Gastroesophageal sphincter (tissue), 3 donors: ENCODE data around the gene CMIP.

Source experiments
- EP300 ChIP-seq: sonication (generic); formaldehyde crosslinking; IDR thresholded peaks from one replicate; pipeline ENCODE4 v1.6.1; 2017; ENCODE audit warnings: antibody characterized with exemption, mild to moderate bottlenecking
- POLR2A ChIP-seq, 2 donors: fragments of 450-650 bp; IDR thresholded peaks; one replicate each; pipeline ENCODE4 v1.6.1; 2017; ENCODE audit warnings: antibody characterized with exemption in 2 of 2, mild to moderate bottlenecking in 2 of 2, moderate library complexity in 1 of 2
- POLR2AphosphoS5 ChIP-seq: sonication (generic); formaldehyde crosslinking; IDR thresholded peaks from one replicate; pipeline ENCODE4 v1.6.1; 2017; ENCODE audit warnings: antibody characterized with exemption
- TF ChIP-seq, protein P1 (sequence below), 4 experiments: fragments of 200-600 bp in 2 of 4; fragments of 450-650 bp in 2 of 4; sonication (generic) in 1 of 4; IDR thresholded peaks; one replicate each; pipeline ENCODE4 v1.5.1; 2017 to 2019; ENCODE audit warnings: antibody characterized with exemption in 4 of 4, mild to moderate bottlenecking in 2 of 4, moderate library complexity in 2 of 4

DNA sequence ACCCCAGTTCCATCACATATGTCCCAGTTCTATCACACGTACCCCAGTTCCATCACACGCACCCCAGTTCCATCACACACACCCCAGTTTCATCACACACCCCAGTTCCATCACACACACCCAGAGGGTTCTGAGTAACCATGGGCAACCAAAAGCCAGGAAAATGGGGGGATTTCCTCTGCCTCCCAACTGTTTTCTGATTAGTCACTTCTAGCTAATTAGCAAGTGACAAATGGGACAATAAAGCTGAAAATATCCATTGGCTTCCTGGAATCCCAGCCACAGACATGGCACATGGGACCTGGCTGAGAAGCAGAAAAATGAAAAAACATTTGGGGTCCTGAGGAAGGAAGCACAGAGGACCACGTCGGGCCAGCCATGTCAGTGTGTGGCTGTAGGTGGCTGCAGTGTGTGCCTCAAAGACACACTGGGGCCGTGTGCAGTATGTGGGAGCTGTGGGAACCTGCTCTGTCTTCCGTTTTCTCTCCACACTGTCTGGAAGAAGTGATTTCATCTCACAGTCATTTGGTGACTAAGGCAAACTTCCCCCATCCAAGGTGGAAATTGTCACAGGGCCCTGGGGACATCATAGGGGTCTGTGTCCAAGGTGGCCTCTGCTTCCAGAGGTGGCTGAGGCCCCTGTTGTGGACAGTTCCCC lies 106.7 kb downstream of the CMIP start:
- TF ChIP-seq POLR2A (IDR thresholded peaks at IDR 0.05) (no peak), EP300 (no peak), POLR2AphosphoS5 (no peak)
- TF ChIP-seq, protein P1, sequence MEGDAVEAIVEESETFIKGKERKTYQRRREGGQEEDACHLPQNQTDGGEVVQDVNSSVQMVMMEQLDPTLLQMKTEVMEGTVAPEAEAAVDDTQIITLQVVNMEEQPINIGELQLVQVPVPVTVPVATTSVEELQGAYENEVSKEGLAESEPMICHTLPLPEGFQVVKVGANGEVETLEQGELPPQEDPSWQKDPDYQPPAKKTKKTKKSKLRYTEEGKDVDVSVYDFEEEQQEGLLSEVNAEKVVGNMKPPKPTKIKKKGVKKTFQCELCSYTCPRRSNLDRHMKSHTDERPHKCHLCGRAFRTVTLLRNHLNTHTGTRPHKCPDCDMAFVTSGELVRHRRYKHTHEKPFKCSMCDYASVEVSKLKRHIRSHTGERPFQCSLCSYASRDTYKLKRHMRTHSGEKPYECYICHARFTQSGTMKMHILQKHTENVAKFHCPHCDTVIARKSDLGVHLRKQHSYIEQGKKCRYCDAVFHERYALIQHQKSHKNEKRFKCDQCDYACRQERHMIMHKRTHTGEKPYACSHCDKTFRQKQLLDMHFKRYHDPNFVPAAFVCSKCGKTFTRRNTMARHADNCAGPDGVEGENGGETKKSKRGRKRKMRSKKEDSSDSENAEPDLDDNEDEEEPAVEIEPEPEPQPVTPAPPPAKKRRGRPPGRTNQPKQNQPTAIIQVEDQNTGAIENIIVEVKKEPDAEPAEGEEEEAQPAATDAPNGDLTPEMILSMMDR (IDR thresholded peaks at IDR 0.05), result no peak
